ENCODE measurements around the gene CDCA7L.

DNA sequence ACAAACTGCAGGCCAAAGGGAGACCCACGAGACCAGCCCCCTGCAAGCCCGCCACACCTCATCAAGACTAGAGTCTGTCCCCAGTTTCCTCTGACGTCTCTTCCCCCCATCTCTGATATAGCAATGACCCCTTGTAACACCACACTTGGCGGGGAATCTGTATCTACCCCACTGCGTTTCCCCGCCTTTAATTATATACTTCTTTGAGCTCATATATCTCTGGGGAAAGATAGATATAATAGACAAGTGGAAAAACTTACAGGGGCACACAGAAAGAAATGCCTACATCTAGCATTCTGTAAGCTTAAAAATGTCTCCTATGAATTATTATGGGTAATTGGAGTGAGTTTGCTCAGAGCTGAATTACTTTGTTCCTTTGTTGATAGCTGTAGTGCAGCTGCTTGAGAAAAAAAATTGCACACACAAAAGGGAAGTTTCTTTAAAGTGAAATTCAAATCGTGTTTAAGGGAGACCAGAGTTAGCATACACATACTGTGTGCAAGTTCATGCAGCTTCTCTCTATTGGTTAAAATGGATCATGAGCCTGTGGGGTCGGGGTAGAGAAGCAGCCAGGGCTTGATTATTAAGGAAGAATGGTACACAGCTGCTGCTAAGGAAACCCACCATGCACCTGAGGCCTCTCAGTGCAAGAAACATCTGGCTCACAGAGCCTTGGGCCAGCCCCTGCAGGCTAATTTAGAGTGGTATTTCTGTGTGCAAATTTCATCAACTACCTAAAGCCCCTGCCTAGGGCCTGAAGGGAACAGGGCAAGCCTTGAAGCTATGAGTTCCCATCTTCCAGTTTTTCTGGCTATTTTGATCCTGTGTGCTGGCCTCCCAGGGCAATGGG, 32.5 kb downstream of the CDCA7L start:
- TF ChIP-seq YY1 (IDR thresholded peaks at IDR 0.05; ENCODE audit: extremely low read depth, insufficient replicate concordance, low read depth, low read length) (no peak), POLR2A (IDR thresholded peaks at IDR 0.05; ENCODE audit: borderline replicate concordance, extremely low read depth, insufficient read depth, insufficient read length) (no peak), CTCF (IDR thresholded peaks at IDR 0.05 in 2 of 3, conservative IDR thresholded peaks at IDR 0.05 in 1 of 3; ENCODE audit: borderline replicate concordance in 1 of 3, insufficient read depth in 1 of 3, low read depth in 2 of 3, low read length in 2 of 3) (no peak), POLR2AphosphoS5 (IDR thresholded peaks at IDR 0.05; ENCODE audit: low read depth, low read length) (no peak), SRF (IDR thresholded peaks at IDR 0.05; ENCODE audit: low read depth) (no peak)
